GM19468 (cell line): Measurements from ENCODE around the gene KRCC1.

Experiments
- ATAC-seq: cut with Tn5 transposase; IDR thresholded peaks from one replicate; pipeline ENCODE4 v1.9.1; 2021; ENCODE audit warnings: mild to moderate bottlenecking, moderate library complexity, moderate number of reproducible peaks; ENCODE audit not compliant: unreplicated experiment; ENCODE audit errors: extremely low read depth

The KRCC1 gene

GRCh38 chr2:88078643-88079172, 23.1 kb upstream of the KRCC1 start:
- no peak for ATAC-seq

GRCh38 chr2:88077080-88077479, 21.5 kb upstream of the KRCC1 start:
- ATAC-seq, result no peak

GRCh38 chr2:88074854-88075292, 19.3 kb upstream of the KRCC1 start:
- no peak for ATAC-seq

GRCh38 chr2:88074150-88074549, 18.6 kb upstream of the KRCC1 start:
- ATAC-seq, result no peak

- no peak for ATAC-seq
These were observed 15.8 kb upstream of the KRCC1 start for GRCh38 chr2:88071365-88071764.

- ATAC-seq, result no peak
These were observed 14.5 kb upstream of the KRCC1 start for GRCh38 chr2:88070055-88070454.

GRCh38 chr2:88069117-88069516, 13.5 kb upstream of the KRCC1 start:
- no peak for ATAC-seq

GRCh38 chr2:88068044-88068443, 12.5 kb upstream of the KRCC1 start:
- ATAC-seq, result no peak

GRCh38 chr2:88067598-88067997, 12.0 kb upstream of the KRCC1 start, which contains the start of gene SMYD1:
SMYD1 (plus strand) TSS chr2:88067825; CDS start chr2:88067865, 40 bp downstream.
- no peak for ATAC-seq

- ATAC-seq, result no peak
These were observed 11.6 kb upstream of the KRCC1 start for GRCh38 chr2:88067189-88067588.

GRCh38 chr2:88066543-88066942, 11.0 kb upstream of the KRCC1 start:
- no peak for ATAC-seq

- ATAC-seq, result no peak
These were observed 5.7 kb upstream of the KRCC1 start for GRCh38 chr2:88061295-88061694.

GRCh38 chr2:88060907-88061275, 5.3 kb upstream of the KRCC1 start:
- no peak for ATAC-seq

GRCh38 chr2:88059979-88060906, 4.7 kb upstream of the KRCC1 start:
- no peak for ATAC-seq

GRCh38 chr2:88058191-88058590, 2.6 kb upstream of the KRCC1 start:
- no peak for ATAC-seq

- ATAC-seq, result no peak
These were observed 1.9 kb upstream of the KRCC1 start for GRCh38 chr2:88057437-88057844.

- no peak for ATAC-seq
These were observed 707 bp downstream of the KRCC1 start for GRCh38 chr2:88054782-88055370.

- no peak for ATAC-seq
These were observed 1.4 kb downstream of the KRCC1 start for GRCh38 chr2:88053934-88054781.

- ATAC-seq, result no peak
These were observed 2.3 kb downstream of the KRCC1 start for GRCh38 chr2:88053296-88053695.

- no peak for ATAC-seq
These were observed 3.8 kb downstream of the KRCC1 start for GRCh38 chr2:88051792-88052191.
